Measurements from ENCODE around the gene RAD51B.

The RAD51B gene

GRCh38 chr14:68724914-68725313, 905.3 kb downstream of the RAD51B start:
- DNase-seq (ENCODE audit: low read depth) = no peak

GRCh38 chr14:68726093-68726695, 906.6 kb downstream of the RAD51B start:
- DNase-seq (ENCODE audit: low read depth) = no peak

GRCh38 chr14:68727315-68728047, 907.9 kb downstream of the RAD51B start:
- DNase-seq (ENCODE audit: low read depth) = no peak

- no peak for DNase-seq (ENCODE audit: low read depth)
Observed at GRCh38 chr14:68728342-68729106, 908.9 kb downstream of the RAD51B start.

DNA sequence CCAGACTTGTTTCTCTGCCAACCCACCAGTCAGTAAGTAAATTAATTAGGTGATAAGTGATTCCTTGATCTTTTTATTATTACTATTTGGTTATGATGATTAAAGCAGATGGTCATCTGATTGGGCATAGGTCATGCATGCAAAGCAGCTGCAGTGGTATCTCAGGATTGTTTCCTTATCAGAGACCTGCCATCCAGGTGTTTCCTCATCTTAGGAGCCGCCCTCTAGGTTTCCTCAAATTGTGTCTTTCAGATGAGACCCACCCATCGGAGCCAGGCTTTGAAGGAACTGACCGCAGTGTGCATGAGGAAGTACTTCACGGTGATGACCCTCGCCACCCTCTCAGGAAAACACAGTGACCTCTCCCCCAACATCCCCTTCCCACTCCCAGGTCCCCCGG, 910.0 kb downstream of the RAD51B start:
- no peak for DNase-seq (ENCODE audit: low read depth)

GRCh38 chr14:68730348-68730747, 910.8 kb downstream of the RAD51B start:
- no peak for DNase-seq (ENCODE audit: low read depth)

DNA sequence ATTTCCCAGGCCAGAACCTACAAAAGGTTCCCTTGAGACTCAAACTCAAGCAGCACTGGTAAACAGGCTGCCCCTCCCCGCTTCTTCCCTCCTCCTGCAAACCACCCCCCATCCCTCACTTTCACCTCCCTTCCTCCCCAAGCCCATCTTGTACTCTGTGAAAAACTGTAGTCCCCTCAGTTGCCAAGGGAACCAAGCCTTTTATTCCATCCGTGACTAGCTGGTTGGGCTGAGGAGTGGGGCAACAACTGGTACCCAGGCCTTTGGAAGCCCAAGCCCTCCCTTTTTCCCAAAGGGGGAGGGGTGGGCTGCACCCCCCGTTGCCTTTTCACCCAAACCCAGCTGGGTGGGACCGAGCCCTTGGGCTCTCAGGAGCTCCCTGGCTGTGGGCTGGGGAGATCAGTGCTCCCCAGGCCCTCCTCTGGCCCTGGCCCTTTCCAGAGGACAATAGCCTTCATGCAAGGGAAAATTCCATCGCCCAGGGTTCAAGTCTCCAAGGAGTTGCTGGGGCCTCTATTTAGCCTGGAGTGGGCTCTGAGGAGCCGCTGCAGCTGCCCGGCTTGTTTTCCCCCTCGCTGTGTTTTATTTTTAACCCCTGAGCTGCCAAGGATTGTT, 911.3 kb downstream of the RAD51B start:
- no peak for DNase-seq (ENCODE audit: low read depth)

DNA sequence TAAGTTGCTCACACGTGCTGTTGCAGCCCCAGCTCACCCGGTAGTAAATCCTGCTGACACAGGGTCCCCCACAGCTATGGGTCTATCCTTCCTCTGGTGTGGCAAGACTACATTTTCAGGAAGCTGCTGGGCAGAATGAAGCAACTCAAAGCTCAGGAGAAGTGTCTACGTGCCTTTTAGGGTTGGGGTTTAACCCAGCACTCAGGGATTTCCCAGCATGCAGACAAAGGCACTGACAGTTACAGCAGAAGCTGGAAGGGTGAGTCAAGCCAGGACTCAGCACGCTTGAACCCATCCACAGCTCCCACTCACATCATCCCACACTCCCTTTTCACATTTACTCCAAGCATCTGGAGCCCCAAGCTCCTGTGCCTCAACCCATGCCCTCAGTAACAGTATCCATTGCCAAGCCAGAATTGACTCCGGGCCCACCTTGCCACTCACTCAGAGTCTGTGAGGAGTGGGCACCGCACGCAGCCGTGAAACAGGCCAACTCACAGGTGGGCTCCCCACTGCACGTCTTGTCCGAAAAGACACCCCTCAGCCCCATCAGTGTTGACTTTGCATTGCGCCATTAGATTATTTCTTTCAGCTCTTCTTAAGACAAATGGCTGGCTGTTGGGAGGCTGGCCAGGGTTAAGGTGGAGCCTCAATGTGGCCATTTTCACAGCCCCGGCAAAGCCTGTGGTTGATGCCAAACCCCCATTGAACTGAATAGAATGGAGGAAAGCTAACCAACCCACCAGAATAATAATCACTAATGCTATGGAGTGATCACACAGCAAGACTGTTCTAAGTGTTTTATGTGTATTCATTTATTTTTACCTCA, 913.7 kb downstream of the RAD51B start:
- DNase-seq (ENCODE audit: low read depth) = no peak

DNA sequence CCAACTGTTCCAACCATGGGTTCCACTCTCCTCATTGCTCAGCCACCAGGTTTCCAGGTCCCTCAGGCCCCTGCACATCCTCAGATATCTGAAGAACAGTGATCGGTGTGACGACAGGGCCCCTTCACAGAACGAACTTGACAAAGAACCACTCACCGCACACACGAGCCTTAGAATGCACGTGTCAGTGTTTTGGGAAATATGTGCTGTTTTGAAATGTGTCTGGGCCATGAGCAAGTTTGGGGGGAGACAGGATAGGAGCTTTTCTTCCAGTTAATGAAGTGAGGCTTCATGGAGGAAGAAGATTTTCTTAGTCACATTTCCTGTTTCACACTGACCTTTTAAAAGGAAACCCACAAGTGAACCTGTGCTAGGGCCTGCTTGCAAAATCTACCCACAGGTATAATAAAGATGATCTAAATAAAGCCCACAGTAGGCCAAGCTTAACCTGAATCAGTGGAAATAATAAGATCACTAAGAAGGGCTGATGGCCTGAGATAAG, 914.7 kb downstream of the RAD51B start:
- DNase-seq (ENCODE audit: low read depth) = no peak

DNA sequence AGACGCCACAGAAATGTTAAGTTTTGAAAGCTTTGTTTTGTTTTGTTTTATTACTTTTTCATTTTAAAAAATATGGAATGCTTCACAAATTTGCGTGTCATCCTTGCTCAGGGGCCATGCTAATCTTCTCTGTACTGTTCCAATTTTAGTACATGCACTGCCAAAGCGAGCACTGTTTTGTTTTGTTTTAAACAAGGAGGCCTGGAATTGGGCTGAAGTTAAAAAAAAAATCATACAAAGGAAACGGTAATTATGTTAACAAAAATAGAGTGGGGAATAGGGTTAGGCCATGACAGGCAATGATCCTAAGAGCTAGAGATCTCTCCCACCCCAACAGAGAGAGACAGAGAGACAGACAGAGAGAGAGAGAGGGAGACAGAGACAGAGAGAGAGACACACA, 916.3 kb downstream of the RAD51B start:
- no peak for DNase-seq (ENCODE audit: low read depth)

GRCh38 chr14:68736471-68736871, 916.9 kb downstream of the RAD51B start:
- no peak for DNase-seq (ENCODE audit: low read depth)

- DNase-seq (ENCODE audit: low read depth) = no peak
Observed at GRCh38 chr14:68737086-68737485, 917.5 kb downstream of the RAD51B start.

GRCh38 chr14:68738559-68738958, 919.0 kb downstream of the RAD51B start:
- DNase-seq (ENCODE audit: low read depth) = no peak

GRCh38 chr14:68739701-68740100, 920.1 kb downstream of the RAD51B start:
- no peak for DNase-seq (ENCODE audit: low read depth)

DNA sequence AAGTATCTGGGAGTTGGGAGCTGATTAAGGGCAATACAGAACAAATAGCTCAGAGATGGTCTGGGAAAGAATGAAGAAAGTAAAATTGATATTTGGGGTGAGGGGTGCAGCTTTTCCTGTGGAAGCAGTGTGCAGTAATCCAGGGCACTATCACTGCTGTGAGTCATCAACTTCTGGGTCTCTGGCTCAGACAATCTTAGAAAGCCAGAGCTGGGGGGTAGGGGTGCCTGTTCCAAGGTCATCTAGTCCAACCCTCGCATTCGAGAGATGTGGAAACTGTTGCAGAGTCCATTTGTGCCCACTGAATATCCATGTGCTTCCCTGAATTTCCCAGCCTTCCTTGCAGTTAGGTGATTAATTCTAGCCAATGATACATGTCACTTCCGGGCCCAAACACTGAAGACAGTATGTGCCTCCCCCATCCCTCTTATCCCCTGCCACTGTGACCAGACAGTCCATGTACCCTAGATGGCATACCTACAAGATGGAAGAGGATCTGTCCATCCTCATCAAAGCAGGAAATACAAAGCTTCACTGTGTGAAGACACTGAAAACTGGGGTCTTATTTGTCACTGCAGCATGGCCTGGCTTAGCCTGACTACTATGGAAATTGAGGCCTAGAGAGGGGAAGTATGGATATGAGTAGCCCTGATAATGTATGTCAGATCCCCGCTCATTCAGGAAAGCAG, 921.4 kb downstream of the RAD51B start:
- no peak for DNase-seq (ENCODE audit: low read depth)

- no peak for DNase-seq (ENCODE audit: low read depth)
Observed at GRCh38 chr14:68741477-68741791, 921.9 kb downstream of the RAD51B start.

DNA sequence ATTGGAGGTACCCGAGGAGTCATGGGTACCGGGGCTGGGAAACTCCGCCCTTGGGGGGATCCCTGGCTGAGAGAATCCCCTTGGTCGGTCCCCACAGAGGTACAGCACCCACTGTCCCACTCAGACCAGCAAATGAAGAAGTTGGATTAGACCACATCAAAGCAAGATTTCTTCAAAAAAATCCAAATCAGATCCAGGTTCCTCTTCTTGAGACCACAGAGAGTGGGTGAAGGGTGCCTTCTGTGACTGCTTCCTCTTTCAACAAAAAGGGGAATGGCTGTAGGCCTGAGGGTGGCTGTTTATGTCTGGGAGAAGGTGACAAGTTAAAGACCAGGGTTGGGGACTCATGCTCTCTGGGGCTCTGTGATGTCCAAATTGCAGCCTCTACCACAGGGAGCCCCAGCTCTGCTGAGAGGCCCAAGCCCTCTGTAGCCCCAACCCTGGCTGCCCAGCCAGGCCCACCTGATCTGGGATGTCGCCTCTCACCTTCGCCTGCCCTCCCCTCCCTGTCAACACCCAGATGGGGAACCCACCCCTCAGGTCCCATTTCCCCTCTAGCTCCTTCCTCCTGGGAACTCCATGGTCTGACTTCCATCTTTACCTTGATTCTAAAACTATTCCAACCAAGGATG, 922.4 kb downstream of the RAD51B start:
- no peak for DNase-seq (ENCODE audit: low read depth)

DNA sequence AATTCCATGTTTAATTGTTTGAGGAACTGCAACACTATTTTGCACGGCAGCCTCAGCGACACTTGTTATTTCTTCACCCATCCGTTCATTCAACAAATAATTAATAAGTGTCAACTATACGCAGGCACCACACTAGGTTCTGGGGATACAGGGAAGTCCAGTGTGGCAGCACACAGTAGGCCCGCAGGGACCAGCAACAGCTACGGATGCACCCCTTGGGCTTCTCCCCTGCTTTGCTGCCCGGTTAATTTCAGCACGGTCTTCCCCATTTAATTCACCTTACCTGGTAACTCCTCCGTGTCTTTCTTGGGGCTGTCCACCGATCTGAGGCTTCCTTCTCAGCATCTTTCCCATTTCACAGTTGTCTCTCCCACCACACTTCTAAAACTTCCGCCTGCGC, 925.0 kb downstream of the RAD51B start:
- DNase-seq (ENCODE audit: low read depth) = no peak

DNA sequence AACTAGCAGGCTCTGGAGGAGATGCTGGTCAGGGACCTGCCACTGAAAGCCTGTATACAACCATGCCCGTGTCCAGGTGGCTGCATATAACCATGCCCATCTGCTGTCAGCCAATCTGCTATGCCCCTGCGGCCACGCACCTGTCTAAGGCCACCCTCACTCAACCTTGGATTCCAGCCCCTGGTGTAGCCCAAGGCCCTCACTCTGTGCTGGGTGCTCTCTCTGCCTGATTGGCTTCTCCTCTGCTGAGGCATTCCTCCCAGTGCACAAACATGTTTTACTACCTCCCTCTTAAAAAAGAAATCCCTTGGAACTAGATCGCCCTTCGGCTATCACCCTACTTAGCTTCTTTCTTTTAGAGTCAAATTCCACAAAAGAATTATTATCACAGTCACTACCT, 927.8 kb downstream of the RAD51B start:
- DNase-seq (ENCODE audit: low read depth) = no peak

- DNase-seq (ENCODE audit: low read depth) = no peak
Observed at GRCh38 chr14:68748260-68748659, 928.7 kb downstream of the RAD51B start.

- no peak for DNase-seq (ENCODE audit: low read depth)
Observed at GRCh38 chr14:68748691-68749090, 929.1 kb downstream of the RAD51B start.
